HG02852 (cell line): ENCODE data around the gene WNT3.
"Not testable (repeated sequence)": the region's sequence is repeated elsewhere in the genome, so short reads cannot be mapped to it uniquely, and the experiment has no call there.

Experiments
- ATAC-seq: cut with Tn5 transposase; IDR thresholded peaks from one replicate; pipeline ENCODE4 v1.9.1; 2021; ENCODE audit warnings: mild to moderate bottlenecking, moderate library complexity; ENCODE audit not compliant: unreplicated experiment

Gene WNT3

GRCh38 chr17:46768540-46768870 is 50.0 kb downstream of the WNT3 start:
- no peak for ATAC-seq

GRCh38 chr17:46766493-46767491 is 51.7 kb downstream of the WNT3 start:
- no peak for ATAC-seq

- ATAC-seq, result no peak
These were observed 53.0 kb downstream of the WNT3 start for GRCh38 chr17:46765453-46765852.

- ATAC-seq, result no peak
These were observed 53.6 kb downstream of the WNT3 start for GRCh38 chr17:46764709-46765401.

GRCh38 chr17:46764000-46764708 is 54.3 kb downstream of the WNT3 start:
- ATAC-seq, result no peak

- no peak for ATAC-seq
These were observed 55.1 kb downstream of the WNT3 start for GRCh38 chr17:46763416-46763815.

GRCh38 chr17:46759141-46759540 is 59.4 kb downstream of the WNT3 start:
- no peak for ATAC-seq

- ATAC-seq, result no peak
These were observed 59.9 kb downstream of the WNT3 start for GRCh38 chr17:46758614-46759013.

- ATAC-seq, result not testable (repeated sequence)
These were observed 60.9 kb downstream of the WNT3 start for GRCh38 chr17:46757588-46757987.

GRCh38 chr17:46756861-46757260 is 61.6 kb downstream of the WNT3 start:
- ATAC-seq, result no peak

- ATAC-seq, result no peak
These were observed 62.3 kb downstream of the WNT3 start for GRCh38 chr17:46756081-46756735.

- ATAC-seq, result no peak
These were observed 64.7 kb downstream of the WNT3 start for GRCh38 chr17:46753776-46754175.

GRCh38 chr17:46751425-46751824 is 67.1 kb downstream of the WNT3 start:
- ATAC-seq, result no peak

GRCh38 chr17:46745376-46745775 is 73.1 kb downstream of the WNT3 start:
- ATAC-seq, result no peak

GRCh38 chr17:46744441-46744840 is 74.1 kb downstream of the WNT3 start:
- ATAC-seq, result no peak

GRCh38 chr17:46742565-46743270 is 75.8 kb downstream of the WNT3 start:
- no peak for ATAC-seq

GRCh38 chr17:46741122-46741730 is 77.3 kb downstream of the WNT3 start:
- no peak for ATAC-seq

GRCh38 chr17:46739982-46740381 is 78.5 kb downstream of the WNT3 start:
- ATAC-seq, result no peak

GRCh38 chr17:46738544-46738943 is 79.9 kb downstream of the WNT3 start:
- ATAC-seq, result no peak

- ATAC-seq, result no peak
These were observed 81.2 kb downstream of the WNT3 start for GRCh38 chr17:46737326-46737725.
